ENCODE measurements around the gene ETV5.

Gene ETV5

DNA sequence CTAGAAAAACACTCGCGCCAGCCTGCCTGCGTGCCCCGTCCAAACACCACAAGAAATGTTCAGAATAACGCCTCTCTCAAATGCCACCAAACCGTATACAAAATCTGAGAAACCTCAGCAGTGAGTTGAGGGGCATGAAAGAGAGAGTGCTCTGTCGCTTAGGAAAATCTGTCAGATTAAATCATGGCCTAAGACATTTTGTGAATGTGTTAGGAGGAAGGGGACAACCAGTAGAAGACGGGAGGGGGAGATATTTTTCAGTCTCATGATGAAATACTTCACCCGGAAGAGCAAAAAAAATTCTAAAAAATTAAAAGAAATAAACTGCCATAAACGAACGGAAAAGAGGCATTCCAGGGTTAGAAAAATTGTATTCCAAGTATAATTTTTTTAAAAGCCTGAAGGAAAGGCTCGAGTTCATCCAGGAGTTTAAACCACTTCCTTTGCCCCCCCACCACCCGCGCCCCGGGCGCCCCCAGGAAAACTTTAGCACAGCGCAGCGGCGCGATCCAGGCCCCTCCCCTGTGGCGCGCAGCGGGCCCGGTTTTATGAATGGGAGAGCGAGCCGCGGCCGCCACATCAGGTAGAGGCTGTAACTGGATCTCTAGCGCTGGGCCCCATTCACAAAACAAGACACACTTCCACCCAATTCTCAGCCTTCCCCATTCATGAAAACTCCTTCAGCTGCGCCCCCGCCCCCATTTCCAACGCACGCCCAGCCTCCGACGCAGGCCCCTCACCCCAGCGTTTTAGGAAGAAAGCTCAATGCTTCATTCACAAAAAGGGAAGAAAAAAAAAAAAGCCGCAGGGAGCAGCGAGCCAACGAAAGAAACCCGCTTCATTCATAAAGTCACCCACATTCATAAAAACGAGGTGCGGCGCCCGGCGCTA, 1.4 kb downstream of the ETV5 start:
- DNase-seq (ENCODE audit: low read depth) = peak; percentile 89

GRCh38 chr3:186105543-186105942, 3.3 kb downstream of the ETV5 start:
- no peaks in the 10 kb centered on the region for H3K9me3 ChIP-seq (ENCODE audit: control insufficient read depth, low read length)
- H3K4me1 ChIP-seq (ENCODE audit: control insufficient read depth, insufficient read depth, low read length) = peaks cover 38% of the 10 kb centered on the region
- H3K9ac ChIP-seq (ENCODE audit: low read length) = no peak overlapping the region
- no peak for DNase-seq (ENCODE audit: low read depth)
- H3K4me3 ChIP-seq (ENCODE audit: low read length) = no peak overlapping the region
- no peaks in the 10 kb centered on the region for H3K36me3 ChIP-seq (ENCODE audit: control insufficient read depth, insufficient read depth, low read length, severe bottlenecking)
- no peaks in the 10 kb centered on the region for H3K27me3 ChIP-seq (replicated peaks; ENCODE audit: control insufficient read depth, insufficient read depth, low read length)

More for the DNA sequence above, 1.4 kb downstream of the ETV5 start:
- no peaks in the 10 kb centered on the region for H3K9me3 ChIP-seq (ENCODE audit: control insufficient read depth, low read length)
- H3K9ac ChIP-seq (ENCODE audit: low read length) = peak overlapping the region; percentile 85
- no peaks in the 10 kb centered on the region for H3K27me3 ChIP-seq (replicated peaks; ENCODE audit: control insufficient read depth, insufficient read depth, low read length)
- no peaks in the 10 kb centered on the region for H3K36me3 ChIP-seq (ENCODE audit: control insufficient read depth, insufficient read depth, low read length, severe bottlenecking)
- H3K4me3 ChIP-seq (ENCODE audit: low read length) = peak overlapping the region; percentile 88
- H3K4me1 ChIP-seq (ENCODE audit: control insufficient read depth, insufficient read depth, low read length) = peaks cover 37% of the 10 kb centered on the region

DNA sequence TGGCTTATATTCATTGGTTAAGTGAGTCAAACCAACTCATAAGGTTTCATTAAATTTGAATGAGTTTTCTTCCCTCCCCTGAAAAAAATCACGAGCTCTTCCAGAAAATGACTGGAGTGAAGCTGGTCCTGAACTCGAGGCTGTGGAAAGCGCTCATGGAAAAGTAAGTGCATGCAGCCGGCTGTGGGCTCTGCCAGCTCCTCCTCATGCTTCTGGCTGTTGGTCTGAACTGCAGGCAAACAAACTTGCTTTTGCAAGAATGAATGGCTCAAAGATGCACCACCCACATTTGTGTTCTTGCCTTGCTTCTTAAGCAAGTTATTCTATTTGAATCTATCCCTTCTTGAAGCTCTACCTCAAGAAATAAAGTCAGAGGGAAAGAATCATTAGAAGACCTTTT, 6.2 kb downstream of the ETV5 start:
- no peak overlapping the region for H3K9ac ChIP-seq (ENCODE audit: low read length)
- no peaks in the 10 kb centered on the region for H3K27me3 ChIP-seq (replicated peaks; ENCODE audit: control insufficient read depth, insufficient read depth, low read length)
- DNase-seq (ENCODE audit: low read depth) = peak; percentile 61
- no peak overlapping the region for H3K4me3 ChIP-seq (ENCODE audit: low read length)
- no peaks in the 10 kb centered on the region for H3K9me3 ChIP-seq (ENCODE audit: control insufficient read depth, low read length)
- no peaks in the 10 kb centered on the region for H3K36me3 ChIP-seq (ENCODE audit: control insufficient read depth, insufficient read depth, low read length, severe bottlenecking)
- peaks cover 46% of the 10 kb centered on the region for H3K4me1 ChIP-seq (ENCODE audit: control insufficient read depth, insufficient read depth, low read length)

- Histone ChIP-seq H3K9me3 (ENCODE audit: control insufficient read depth, low read length) (no peaks in the 10 kb centered on the region), H3K27me3 (replicated peaks; ENCODE audit: control insufficient read depth, insufficient read depth, low read length) (no peaks in the 10 kb centered on the region), H3K4me1 (ENCODE audit: control insufficient read depth, insufficient read depth, low read length) (peaks cover 49% of the 10 kb centered on the region), H3K4me3 (ENCODE audit: low read length) (no peak overlapping the region), H3K9ac (ENCODE audit: low read length) (no peak overlapping the region), H3K36me3 (ENCODE audit: control insufficient read depth, insufficient read depth, low read length, severe bottlenecking) (no peaks in the 10 kb centered on the region)
- DNase-seq (ENCODE audit: low read depth) = no peak
Observed at GRCh38 chr3:186100398-186100797, 8.5 kb downstream of the ETV5 start.

- H3K36me3 ChIP-seq (ENCODE audit: control insufficient read depth, insufficient read depth, low read length, severe bottlenecking) = no peaks in the 10 kb centered on the region
- H3K4me3 ChIP-seq (ENCODE audit: low read length) = no peak overlapping the region
- H3K9me3 ChIP-seq (ENCODE audit: control insufficient read depth, low read length) = no peaks in the 10 kb centered on the region
- no peaks in the 10 kb centered on the region for H3K27me3 ChIP-seq (replicated peaks; ENCODE audit: control insufficient read depth, insufficient read depth, low read length)
- H3K9ac ChIP-seq (ENCODE audit: low read length) = no peak overlapping the region
- peaks cover 46% of the 10 kb centered on the region for H3K4me1 ChIP-seq (ENCODE audit: control insufficient read depth, insufficient read depth, low read length)
- peak; percentile 90 for DNase-seq (ENCODE audit: low read depth)
Observed at GRCh38 chr3:186099178-186099577, 9.7 kb downstream of the ETV5 start.

- Histone ChIP-seq H3K4me3 (ENCODE audit: low read length) (no peak overlapping the region), H3K4me1 (ENCODE audit: control insufficient read depth, insufficient read depth, low read length) (peaks cover 41% of the 10 kb centered on the region), H3K9ac (ENCODE audit: low read length) (no peak overlapping the region), H3K27me3 (replicated peaks; ENCODE audit: control insufficient read depth, insufficient read depth, low read length) (no peaks in the 10 kb centered on the region), H3K36me3 (ENCODE audit: control insufficient read depth, insufficient read depth, low read length, severe bottlenecking) (no peaks in the 10 kb centered on the region), H3K9me3 (ENCODE audit: control insufficient read depth, low read length) (no peaks in the 10 kb centered on the region)
- peak; percentile 48 for DNase-seq (ENCODE audit: low read depth)
Observed at GRCh38 chr3:186098740-186099139, 10.1 kb downstream of the ETV5 start.

DNA sequence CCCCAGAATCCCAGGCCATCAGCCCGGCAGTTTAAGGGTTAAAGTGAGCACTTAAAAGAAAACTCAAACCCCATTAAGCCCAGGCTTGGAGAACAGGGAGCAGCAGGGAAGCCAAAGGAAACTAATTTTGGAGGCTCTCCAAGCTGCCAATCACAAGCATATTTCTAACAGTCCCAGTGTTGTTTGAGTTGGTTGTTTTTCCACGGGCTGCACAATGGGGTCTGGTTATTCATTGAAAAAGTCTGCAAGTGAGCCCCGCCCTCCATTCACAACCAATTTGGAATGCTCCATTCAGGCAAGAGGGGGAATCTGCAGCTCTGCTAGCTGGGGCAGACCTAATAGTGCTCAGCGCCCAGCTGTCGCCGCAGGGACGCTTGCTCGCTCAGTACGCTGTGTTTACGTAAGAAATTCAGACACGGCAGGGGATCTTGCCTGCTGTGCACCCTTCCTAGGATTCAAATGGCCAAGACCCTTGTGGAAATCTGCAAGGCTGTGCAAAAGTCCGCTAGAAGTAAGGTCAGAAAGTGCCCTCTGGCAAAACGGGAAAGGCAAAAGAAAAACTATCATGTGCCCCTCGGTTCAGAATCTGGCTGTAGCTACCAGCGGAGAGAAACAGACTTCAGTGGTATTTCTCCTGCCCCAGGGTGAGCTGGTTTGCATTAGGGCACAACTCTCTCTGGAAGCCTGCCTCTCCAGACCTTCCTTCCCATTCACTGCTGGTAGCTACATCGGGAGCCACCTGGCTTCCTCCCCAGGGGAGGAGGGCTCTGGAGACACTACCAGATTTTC, 11.0 kb downstream of the ETV5 start:
- Histone ChIP-seq H3K9ac (ENCODE audit: low read length) (peak overlapping the region; percentile 62), H3K9me3 (ENCODE audit: control insufficient read depth, low read length) (no peaks in the 10 kb centered on the region), H3K4me3 (ENCODE audit: low read length) (peak overlapping the region; percentile 79), H3K4me1 (ENCODE audit: control insufficient read depth, insufficient read depth, low read length) (peaks cover 34% of the 10 kb centered on the region), H3K36me3 (ENCODE audit: control insufficient read depth, insufficient read depth, low read length, severe bottlenecking) (no peaks in the 10 kb centered on the region), H3K27me3 (replicated peaks; ENCODE audit: control insufficient read depth, insufficient read depth, low read length) (no peaks in the 10 kb centered on the region)
- DNase-seq (ENCODE audit: low read depth) = peak; percentile 76

- H3K4me3 ChIP-seq (ENCODE audit: low read length) = peak overlapping the region; percentile 79
- DNase-seq (ENCODE audit: low read depth) = no peak
- peak overlapping the region; percentile 62 for H3K9ac ChIP-seq (ENCODE audit: low read length)
- H3K9me3 ChIP-seq (ENCODE audit: control insufficient read depth, low read length) = no peaks in the 10 kb centered on the region
- peaks cover 30% of the 10 kb centered on the region for H3K4me1 ChIP-seq (ENCODE audit: control insufficient read depth, insufficient read depth, low read length)
- no peaks in the 10 kb centered on the region for H3K36me3 ChIP-seq (ENCODE audit: control insufficient read depth, insufficient read depth, low read length, severe bottlenecking)
- H3K27me3 ChIP-seq (replicated peaks; ENCODE audit: control insufficient read depth, insufficient read depth, low read length) = no peaks in the 10 kb centered on the region
Observed at GRCh38 chr3:186097317-186097662, 11.6 kb downstream of the ETV5 start.

- no peak for DNase-seq (ENCODE audit: low read depth)
- no peak overlapping the region for H3K4me3 ChIP-seq (ENCODE audit: low read length)
- H3K9ac ChIP-seq (ENCODE audit: low read length) = no peak overlapping the region
- H3K4me1 ChIP-seq (ENCODE audit: control insufficient read depth, insufficient read depth, low read length) = peaks cover 34% of the 10 kb centered on the region
- H3K27me3 ChIP-seq (replicated peaks; ENCODE audit: control insufficient read depth, insufficient read depth, low read length) = no peaks in the 10 kb centered on the region
- no peaks in the 10 kb centered on the region for H3K9me3 ChIP-seq (ENCODE audit: control insufficient read depth, low read length)
- no peaks in the 10 kb centered on the region for H3K36me3 ChIP-seq (ENCODE audit: control insufficient read depth, insufficient read depth, low read length, severe bottlenecking)
Observed at GRCh38 chr3:186096290-186096689, 12.6 kb downstream of the ETV5 start.

- no peaks in the 10 kb centered on the region for H3K36me3 ChIP-seq (ENCODE audit: control insufficient read depth, insufficient read depth, low read length, severe bottlenecking)
- H3K4me3 ChIP-seq (ENCODE audit: low read length) = no peak overlapping the region
- H3K9ac ChIP-seq (ENCODE audit: low read length) = no peak overlapping the region
- no peaks in the 10 kb centered on the region for H3K9me3 ChIP-seq (ENCODE audit: control insufficient read depth, low read length)
- DNase-seq (ENCODE audit: low read depth) = no peak
- no peaks in the 10 kb centered on the region for H3K27me3 ChIP-seq (replicated peaks; ENCODE audit: control insufficient read depth, insufficient read depth, low read length)
- H3K4me1 ChIP-seq (ENCODE audit: control insufficient read depth, insufficient read depth, low read length) = peaks cover 37% of the 10 kb centered on the region
Observed at GRCh38 chr3:186095561-186096081, 13.3 kb downstream of the ETV5 start.

DNA sequence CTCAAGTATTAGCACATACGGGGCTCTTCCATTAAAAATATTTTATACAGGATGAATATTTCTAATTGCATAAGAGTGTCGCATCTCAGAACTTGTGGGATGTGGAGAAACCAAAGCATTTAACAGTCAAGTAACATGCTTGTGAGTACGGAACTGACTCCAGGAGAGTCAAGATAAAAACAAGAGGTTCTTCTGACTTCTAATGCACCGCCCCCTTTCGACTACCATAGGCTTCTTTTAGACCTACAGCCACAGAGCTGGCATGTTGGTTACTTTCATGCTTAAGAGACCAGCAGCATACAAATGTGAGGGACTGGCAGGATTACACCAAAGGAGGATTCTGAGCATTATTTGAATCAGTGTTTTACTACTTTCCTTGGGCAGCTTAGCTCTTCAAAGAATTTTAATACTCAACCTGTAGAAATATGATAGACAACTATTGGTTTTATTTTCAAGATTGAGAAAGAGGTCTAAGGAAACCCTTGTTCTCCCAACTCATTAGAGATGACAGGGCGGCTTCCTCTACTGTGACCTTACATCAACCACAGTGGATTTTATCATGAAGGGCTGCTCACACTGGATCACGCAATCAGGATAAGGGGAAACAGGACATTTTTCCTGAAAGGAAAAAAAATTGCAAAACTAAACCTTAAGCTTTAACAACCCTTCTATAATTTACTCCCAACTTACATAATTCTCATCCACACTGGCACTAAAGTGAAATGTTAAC, 14.0 kb downstream of the ETV5 start:
- H3K9me3 ChIP-seq (ENCODE audit: control insufficient read depth, low read length) = no peaks in the 10 kb centered on the region
- no peak for DNase-seq (ENCODE audit: low read depth)
- H3K9ac ChIP-seq (ENCODE audit: low read length) = no peak overlapping the region
- no peaks in the 10 kb centered on the region for H3K27me3 ChIP-seq (replicated peaks; ENCODE audit: control insufficient read depth, insufficient read depth, low read length)
- no peak overlapping the region for H3K4me3 ChIP-seq (ENCODE audit: low read length)
- H3K36me3 ChIP-seq (ENCODE audit: control insufficient read depth, insufficient read depth, low read length, severe bottlenecking) = no peaks in the 10 kb centered on the region
- peaks cover 37% of the 10 kb centered on the region for H3K4me1 ChIP-seq (ENCODE audit: control insufficient read depth, insufficient read depth, low read length)
